IMR-90 (cell line): Measurements from ENCODE around the gene RRAGC. TPM values are rescaled to one million over a fixed set of nuclear protein-coding genes. Genes with fewer than 3 reads are reported as not detected.

Experiments
- ATAC-seq: fragments of 200-7000 bp; cut with Tn5 transposase; 2 replicates; pipeline ENCODE4 v1.9.1; 2020; ENCODE audit warnings: low read depth, mild to moderate bottlenecking, moderate library complexity
- BruUV-seq: library from RNA; stranded (reverse); fragments of 400-500 nt; replicated peaks from 2 replicates; lab custom pipeline; 2021; lab: Mats Ljungman, UMichigan
- CTCF ChIA-PET: fragments of 300-600 bp; formaldehyde crosslinking; extraction: SDS; loops from one replicate; lab custom pipeline; 2021; ENCODE audit warnings: antibody characterized with exemption; lab: Yijun Ruan, JAX
- POLR2A ChIA-PET: fragments of 300-600 bp; sonication (Branson Sonifier 250); formaldehyde crosslinking; loops from one replicate; lab custom pipeline; 2022; ENCODE audit warnings: antibody characterized with exemption; ENCODE audit not compliant: unreplicated experiment; lab: Charles Lee
- DNase-seq: peaks from one replicate; pipeline ENCODE4 v3.0.0; 2013
- H2AFZ ChIP-seq: replicated peaks from 2 replicates; pipeline ENCODE3; 2013; ENCODE audit warnings: low read length, mild to moderate bottlenecking; ENCODE audit not compliant: poor library complexity
- H2AK5ac ChIP-seq: 2 replicates; pipeline ENCODE4 v1.6.1; 2013; ENCODE audit warnings: low read depth, low read length, inconsistent platforms
- H2AK9ac ChIP-seq: replicated peaks from 2 replicates; pipeline ENCODE3; 2013; ENCODE audit warnings: mild to moderate bottlenecking, low read depth, low read length, moderate library complexity; ENCODE audit not compliant: poor library complexity
- H2BK120ac ChIP-seq: 2 replicates; pipeline ENCODE4 v1.6.1; 2013; ENCODE audit warnings: low read depth, low read length, inconsistent platforms
- H2BK15ac ChIP-seq: 3 replicates; pipeline ENCODE4 v1.6.1; 2013; ENCODE audit warnings: low read depth, low read length, inconsistent platforms
- H2BK20ac ChIP-seq: 2 replicates; pipeline ENCODE4 v1.6.1; 2013; ENCODE audit warnings: low read depth, mild to moderate bottlenecking, inconsistent platforms, low read length, moderate library complexity
- H2BK5ac ChIP-seq: 2 replicates; pipeline ENCODE4 v1.6.1; 2013; ENCODE audit warnings: mild to moderate bottlenecking, low read depth, low read length, inconsistent platforms; ENCODE audit not compliant: poor library complexity, severe bottlenecking
- H3K14ac ChIP-seq: replicated peaks from 2 replicates; pipeline ENCODE4 v1.6.1; 2013; ENCODE audit warnings: low read depth, low read length, inconsistent platforms
- H3K18ac ChIP-seq: 2 replicates; pipeline ENCODE4 v1.6.1; 2013; ENCODE audit warnings: low read depth, low read length, control low read depth
- H3K23ac ChIP-seq: 2 replicates; pipeline ENCODE4 v1.6.1; 2013; ENCODE audit warnings: low read depth, low read length, inconsistent platforms
- H3K27ac ChIP-seq: 2 replicates; pipeline ENCODE4 v1.5.1; 2013; ENCODE audit warnings: mild to moderate bottlenecking, control low read depth, low read length; ENCODE audit not compliant: insufficient read depth
- H3K27me3 ChIP-seq: 2 replicates; pipeline ENCODE4 v1.6.1; 2013; ENCODE audit warnings: low read length; ENCODE audit not compliant: control insufficient read depth, insufficient read depth
- H3K36me3 ChIP-seq: 2 replicates; pipeline ENCODE4 v1.6.1; 2013; ENCODE audit warnings: low read length, mixed read lengths; ENCODE audit not compliant: control insufficient read depth, insufficient read depth
- H3K4ac ChIP-seq: 2 replicates; pipeline ENCODE4 v1.6.1; 2013; ENCODE audit warnings: low read depth, low read length, inconsistent platforms
- H3K4me1 ChIP-seq: 2 replicates; pipeline ENCODE4 v1.6.1; 2013; ENCODE audit warnings: low read length, mixed read lengths; ENCODE audit not compliant: control insufficient read depth, insufficient read depth
- H3K4me2 ChIP-seq: 2 replicates; pipeline ENCODE4 v1.6.1; 2013; ENCODE audit warnings: low read depth, mild to moderate bottlenecking, control low read depth, low read length, moderate library complexity
- H3K4me3 ChIP-seq: 2 replicates; pipeline ENCODE4 v1.5.1; 2013; ENCODE audit warnings: low read depth, mild to moderate bottlenecking, control low read depth, low read length, moderate library complexity; ENCODE audit not compliant: insufficient read depth
- H3K56ac ChIP-seq: 2 replicates; pipeline ENCODE4 v1.6.1; 2013; ENCODE audit warnings: low read length, inconsistent platforms; ENCODE audit not compliant: insufficient read depth; ENCODE audit errors: extremely low read depth
- H3K79me1 ChIP-seq, 2 experiments: 2 replicates each; pipeline ENCODE4 v1.6.1; 2013; ENCODE audit warnings: low read length in 2 of 2, inconsistent platforms in 1 of 2, low read depth in 1 of 2
- H3K9ac ChIP-seq: 2 replicates; pipeline ENCODE4 v1.6.1; 2013; ENCODE audit warnings: low read depth, low read length, control low read depth
- H3K9me1 ChIP-seq: 2 replicates; pipeline ENCODE4 v1.6.1; 2013; ENCODE audit warnings: low read length, inconsistent platforms; ENCODE audit not compliant: insufficient read depth
- H3K9me3 ChIP-seq: 2 replicates; pipeline ENCODE4 v1.6.1; 2013; ENCODE audit warnings: low read length; ENCODE audit not compliant: control insufficient read depth, insufficient read depth
- H4K20me1 ChIP-seq: 2 replicates; pipeline ENCODE4 v1.6.1; 2013; ENCODE audit warnings: low read length, inconsistent platforms; ENCODE audit not compliant: insufficient read depth
- H4K5ac ChIP-seq: 2 replicates; pipeline ENCODE4 v1.6.1; 2013; ENCODE audit warnings: mild to moderate bottlenecking, low read depth, low read length, control low read depth
- H4K8ac ChIP-seq, 2 experiments: 2 replicates each; pipeline ENCODE4 v1.6.1; 2013; ENCODE audit warnings: low read depth in 2 of 2, low read length in 2 of 2, control low read depth in 1 of 2, inconsistent platforms in 1 of 2
- H4K91ac ChIP-seq: 2 replicates; pipeline ENCODE4 v1.6.1; 2013; ENCODE audit warnings: low read depth, low read length, inconsistent platforms; ENCODE audit not compliant: insufficient read depth
- BHLHE40 ChIP-seq: fragments of 150-350 bp; IDR thresholded peaks from 2 replicates; pipeline ENCODE4 v1.6.1; 2016; ENCODE audit warnings: mild to moderate bottlenecking, low read depth, low read length
- CEBPB ChIP-seq: IDR thresholded peaks from 2 replicates; pipeline ENCODE4 v1.6.1; 2012; ENCODE audit warnings: low read depth, low read length, improper control_type of control experiment
- CHD1 ChIP-seq: IDR thresholded peaks from 2 replicates; pipeline ENCODE4 v1.6.1; 2012; ENCODE audit warnings: low read depth, low read length, improper control_type of control experiment
- CTCF ChIP-seq: conservative IDR thresholded peaks from 2 replicates; pipeline ENCODE4 v1.5.1; 2012; ENCODE audit warnings: mild to moderate bottlenecking, low read depth, low read length, improper control_type of control experiment
- ELK1 ChIP-seq: fragments of 150-350 bp; IDR thresholded peaks from 2 replicates; pipeline ENCODE4 v1.6.1; 2016; ENCODE audit warnings: low read depth, mild to moderate bottlenecking, low read length, moderate library complexity, borderline replicate concordance
- FOS ChIP-seq: fragments of 150-350 bp; IDR thresholded peaks from 2 replicates; pipeline ENCODE4 v1.6.1; 2016; ENCODE audit warnings: low read depth, low read length
- MAFK ChIP-seq: IDR thresholded peaks from 2 replicates; pipeline ENCODE4 v1.6.1; 2012; ENCODE audit warnings: low read depth, low read length, improper control_type of control experiment
- MAZ ChIP-seq: IDR thresholded peaks from 2 replicates; pipeline ENCODE4 v1.6.1; 2012; ENCODE audit warnings: low read depth, mild to moderate bottlenecking, low read length, improper control_type of control experiment, moderate library complexity, borderline replicate concordance
- MXI1 ChIP-seq: IDR thresholded peaks from 2 replicates; pipeline ENCODE4 v1.6.1; 2012; ENCODE audit warnings: low read depth, mild to moderate bottlenecking, low read length, moderate library complexity, borderline replicate concordance
- NFE2L2 ChIP-seq: fragments of 150-350 bp; IDR thresholded peaks from 2 replicates; pipeline ENCODE4 v1.6.1; 2016; ENCODE audit warnings: low read depth, mild to moderate bottlenecking, low read length
- POLR2A ChIP-seq: IDR thresholded peaks from 2 replicates; pipeline ENCODE4 v1.6.1; 2012; ENCODE audit warnings: mild to moderate bottlenecking, low read depth, low read length
- RAD21 ChIP-seq: IDR thresholded peaks from 2 replicates; pipeline ENCODE4 v1.6.1; 2012; ENCODE audit warnings: low read length, improper control_type of control experiment
- RCOR1 ChIP-seq: IDR thresholded peaks from 2 replicates; pipeline ENCODE4 v1.6.1; 2012; ENCODE audit warnings: mild to moderate bottlenecking, low read length, improper control_type of control experiment; ENCODE audit not compliant: insufficient replicate concordance
- RFX5 ChIP-seq: IDR thresholded peaks from 2 replicates; pipeline ENCODE4 v1.8.0; 2012; ENCODE audit warnings: low read depth, mild to moderate bottlenecking, low read length, moderate library complexity
- SMC3 ChIP-seq: fragments of 150-350 bp; IDR thresholded peaks from 2 replicates; pipeline ENCODE4 v1.6.1; 2016; ENCODE audit warnings: low read depth, mild to moderate bottlenecking, antibody characterized with exemption, low read length, moderate library complexity
- USF2 ChIP-seq: fragments of 150-350 bp; IDR thresholded peaks from 2 replicates; pipeline ENCODE4 v1.6.1; 2017; ENCODE audit warnings: mild to moderate bottlenecking, antibody characterized with exemption, low read length, low read depth
- WGBS, 2 experiments: methylation state at CpG; one replicate each; pipeline versions ENCODE4 v1.1.5 to v1.1.7; 2013; ENCODE audit warnings: missing lambda C conversion rate in 2 of 2; ENCODE audit not compliant: insufficient read length in 1 of 2; ENCODE audit errors: extremely low coverage in 2 of 2; 5-methylcytosine and 5-hydroxymethylcytosine counted together
- dilution Hi-C: fragments of 300-500 bp; cut with HindIII; formaldehyde crosslinking; loops from one replicate; pipeline ENCODE4 v1.14.3; 2018; ENCODE audit warnings: low sequenced_read_pairs; ENCODE audit not compliant: unreplicated experiment
- in situ Hi-C: fragments of 300-500 bp; cut with MboI; formaldehyde crosslinking; loops from 3 replicates; pipeline ENCODE4 v1.14.3; 2019; ENCODE audit warnings: low sequenced_read_pairs, inconsistent platforms, mixed read lengths
- intact Hi-C: fragments of 100-400 bp; cut with micrococcal nuclease; formaldehyde crosslinking; loops from 2 replicates; pipeline ENCODE4 v1.10.0; 2022
- polyA plus RNA-seq, 3 experiments: library from polyadenylated mRNA; depleted of rRNA; stranded (reverse); fragments of >200 nt; gene quantifications; 2 replicates each; pipeline ENCODE4 v1.2.3, GENCODE V29; 2012; ENCODE audit warnings: low replicate concordance in 1 of 3
- total RNA-seq: library from RNA; depleted of rRNA; stranded (reverse); fragments of >200 nt; gene quantifications from 2 replicates; pipeline ENCODE4 v1.2.3, GENCODE V29; 2012

RRAGC gene
- total and polyA plus RNA-seq, 2 of the 4 experiments (the other 2 are of a cell fraction), result 7.2 to 12.2 TPM

GRCh38 chr1:38892976-38893375, 33.4 kb upstream of the RRAGC start:
- ATAC-seq, result no peak
- WGBS, 2 experiments, result no CpG with 5 or more reads among the region's 1 CpG
- ChIA-PET POLR2A (interaction anchor here (0.7 kb wide), 1 partner anchor 46 kb away, joined by 4 read pairs; no protein-coding TSS in a partner anchor), CTCF (no interaction called here)
- no peak overlapping the region for H2BK5ac ChIP-seq
- H3K23ac ChIP-seq, result no peak overlapping the region
- H3K18ac ChIP-seq, result no peak overlapping the region
- H2BK20ac ChIP-seq, result no peak overlapping the region
- H2AK5ac ChIP-seq, result no peak overlapping the region
- H3K79me1 ChIP-seq, result no peaks in the 10 kb centered on the region
- H4K91ac ChIP-seq, result no peak overlapping the region
- DNase-seq, result no peak
- H4K8ac ChIP-seq, result no peak overlapping the region
- H3K4me3 ChIP-seq, result no peak overlapping the region
- no peak overlapping the region for H2AFZ ChIP-seq
- TF ChIP-seq CHD1 (no peak), POLR2A (no peak), CEBPB (no peak), ELK1 (no peak), CTCF (no peak), MXI1 (no peak), BHLHE40 (no peak), MAZ (no peak), USF2 (no peak), RCOR1 (no peak), FOS (no peak), NFE2L2 (no peak), RAD21 (no peak), SMC3 (no peak), MAFK (no peak), RFX5 (no peak)
- H3K4me1 ChIP-seq, result no peaks in the 10 kb centered on the region
- H2AK9ac ChIP-seq, result no peak overlapping the region
- no peak overlapping the region for H3K9ac ChIP-seq
- no peak overlapping the region for H2BK120ac ChIP-seq
- dilution Hi-C loops (no loop called here), in situ Hi-C loops (no loop called here), intact Hi-C loops (no loop called here)
- no peaks in the 10 kb centered on the region for H3K36me3 ChIP-seq
- H3K9me1 ChIP-seq, result no peaks in the 10 kb centered on the region
- no peak overlapping the region for H4K5ac ChIP-seq
- no peak overlapping the region for H3K4ac ChIP-seq
- no peak overlapping the region for H3K27ac ChIP-seq
- no peaks in the 10 kb centered on the region for H3K9me3 ChIP-seq
- H3K4me2 ChIP-seq, result no peak overlapping the region
- H3K27me3 ChIP-seq, result no peaks in the 10 kb centered on the region
- H4K20me1 ChIP-seq, result no peaks in the 10 kb centered on the region
- H2BK15ac ChIP-seq, result no peak overlapping the region
- no peak overlapping the region for H3K56ac ChIP-seq
- BruUV-seq, result no TSS peak
- no peak overlapping the region for H3K14ac ChIP-seq
